ENCODE results near the gene TBC1D19.

GRCh38 chr4:26748811-26749210, 164.9 kb downstream of the TBC1D19 start:
- no peak for TF ChIP-seq EP300 (IDR thresholded peaks at IDR 0.05)
- TF ChIP-seq, protein P1, sequence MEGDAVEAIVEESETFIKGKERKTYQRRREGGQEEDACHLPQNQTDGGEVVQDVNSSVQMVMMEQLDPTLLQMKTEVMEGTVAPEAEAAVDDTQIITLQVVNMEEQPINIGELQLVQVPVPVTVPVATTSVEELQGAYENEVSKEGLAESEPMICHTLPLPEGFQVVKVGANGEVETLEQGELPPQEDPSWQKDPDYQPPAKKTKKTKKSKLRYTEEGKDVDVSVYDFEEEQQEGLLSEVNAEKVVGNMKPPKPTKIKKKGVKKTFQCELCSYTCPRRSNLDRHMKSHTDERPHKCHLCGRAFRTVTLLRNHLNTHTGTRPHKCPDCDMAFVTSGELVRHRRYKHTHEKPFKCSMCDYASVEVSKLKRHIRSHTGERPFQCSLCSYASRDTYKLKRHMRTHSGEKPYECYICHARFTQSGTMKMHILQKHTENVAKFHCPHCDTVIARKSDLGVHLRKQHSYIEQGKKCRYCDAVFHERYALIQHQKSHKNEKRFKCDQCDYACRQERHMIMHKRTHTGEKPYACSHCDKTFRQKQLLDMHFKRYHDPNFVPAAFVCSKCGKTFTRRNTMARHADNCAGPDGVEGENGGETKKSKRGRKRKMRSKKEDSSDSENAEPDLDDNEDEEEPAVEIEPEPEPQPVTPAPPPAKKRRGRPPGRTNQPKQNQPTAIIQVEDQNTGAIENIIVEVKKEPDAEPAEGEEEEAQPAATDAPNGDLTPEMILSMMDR (IDR thresholded peaks at IDR 0.05): no peak

All from tibial nerve (tissue), 4 donors.